Spleen (tissue), 11 donors: ENCODE measurements around the gene RAD17. TPM values are rescaled to one million over a fixed set of nuclear protein-coding genes. Genes with fewer than 3 reads are reported as not detected.
"Not testable (repeated sequence)": the region's sequence is repeated elsewhere in the genome, so short reads cannot be mapped to it uniquely, and the experiment has no call there.

Source experiments
- DNase-seq: peaks from one replicate; pipeline ENCODE4 v3.0.0-alpha.2; 2020
- H3K27ac ChIP-seq, 8 donors: fragments of 200-600 bp; sonication (generic) in 7 of 8; 1 replicate in 4 of 8; 2 replicates in 4 of 8; pipeline versions ENCODE4 v1.5.0 to v1.8.0; 2016 to 2021; ENCODE audit warnings: inconsistent platforms in 4 of 8, mild to moderate bottlenecking in 4 of 8, moderate library complexity in 1 of 8
- H3K27me3 ChIP-seq, 7 donors: fragments of 200-600 bp; sonication (generic) in 6 of 7; replicated peaks in 1 of 7; 1 replicate in 4 of 7; 2 replicates in 3 of 7; pipeline versions ENCODE4 v1.5.0 to v1.8.0; 2016 to 2021; ENCODE audit warnings: inconsistent platforms in 3 of 7, mild to moderate bottlenecking in 1 of 7
- H3K36me3 ChIP-seq, 6 donors: fragments of 200-600 bp; sonication (generic) in 5 of 6; 1 replicate in 4 of 6; 2 replicates in 2 of 6; pipeline versions ENCODE4 v1.5.0 to v1.8.0; 2016 to 2021; ENCODE audit warnings: inconsistent platforms in 2 of 6
- H3K4me1 ChIP-seq, 6 donors: fragments of 200-600 bp; sonication (generic) in 5 of 6; 1 replicate in 3 of 6; 2 replicates in 3 of 6; pipeline versions ENCODE4 v1.5.0 to v1.8.0; 2016 to 2021; ENCODE audit warnings: inconsistent platforms in 3 of 6
- H3K4me3 ChIP-seq, 8 donors: fragments of 200-600 bp; sonication (generic) in 7 of 8; 1 replicate in 4 of 8; 2 replicates in 4 of 8; pipeline versions ENCODE4 v1.5.0 to v1.8.0; 2016 to 2021; ENCODE audit warnings: inconsistent platforms in 4 of 8, mild to moderate bottlenecking in 4 of 8, moderate library complexity in 2 of 8
- H3K9me3 ChIP-seq, 8 donors: fragments of 200-600 bp; sonication (generic) in 7 of 8; 1 replicate in 4 of 8; 2 replicates in 4 of 8; pipeline versions ENCODE4 v1.5.0 to v1.8.0; 2016 to 2021; ENCODE audit warnings: inconsistent platforms in 4 of 8
- CTCF ChIP-seq, 11 experiments: fragments of 200-600 bp in 7 of 11; fragments of 450-650 bp in 4 of 11; sonication (generic) in 4 of 11; IDR thresholded peaks in 8 of 11; conservative IDR thresholded peaks in 3 of 11; 1 replicate in 7 of 11; 2 replicates in 4 of 11; pipeline versions ENCODE4 v1.4.0 to v1.8.0; 2016 to 2021; ENCODE audit warnings: antibody characterized with exemption in 11 of 11, inconsistent platforms in 4 of 11, mild to moderate bottlenecking in 1 of 11
- POLR2A ChIP-seq, 3 donors: fragments of 450-650 bp; IDR thresholded peaks; one replicate each; pipeline ENCODE4 v1.5.1; 2017; ENCODE audit warnings: antibody characterized with exemption in 3 of 3, mild to moderate bottlenecking in 1 of 3
- POLR2AphosphoS5 ChIP-seq, 3 donors: sonication (generic); formaldehyde crosslinking; IDR thresholded peaks; one replicate each; pipeline ENCODE4 v1.5.1; 2017; ENCODE audit warnings: antibody characterized with exemption in 3 of 3
- WGBS, 5 donors: extraction: QIAGEN DNeasy Blood & Tissue Kit in 3 of 5; methylation state at CpG; one replicate each; pipeline versions ENCODE4 v1.1.5 to v1.1.7; 2013 to 2018; 5-methylcytosine and 5-hydroxymethylcytosine counted together
- intact Hi-C: fragments of 100-400 bp; cut with DNase I; formaldehyde crosslinking; loops from one replicate; pipeline ENCODE4 v1.15.0; 2023; ENCODE audit warnings: low total_unique reads
- polyA plus RNA-seq, 3 donors: library from polyadenylated mRNA; stranded (reverse); fragments of 200-250 nt; gene quantifications; one replicate each; pipeline ENCODE4 v1.2.1, GENCODE V29; 2013
- total RNA-seq, 7 donors: library from RNA; depleted of rRNA in 3 of 7; stranded (reverse); fragments of >200 nt in 3 of 7; fragmentation: NEBNext Ultra II Directional in 4 of 7; extraction: Animal tissue kit (Norgen Biotek cat#: 25700) in 4 of 7; gene quantifications; one replicate each; pipeline versions ENCODE4 v1.1.0 to v1.2.1, GENCODE V29; 2016 to 2021
- donor health status: healthy with polysubstance abuse.
- donor health status: DM: no; HTN: no; CAD: no; lungs with moderate emphysema.
- donor health status: DM: no; HTN: no; CAD: no.
- donor health status: Bipolar disorder and iron deficiency.
- donor health status: healthy.
- donor health status: DM: no; HTN: no; CAD: no.
- donor health status: DM: yes; HTN: yes; CAD: no.

The RAD17 gene
- total and polyA plus RNA-seq, 10 donors = 13.0 to 28.5 (median 17.9) TPM

GRCh38 chr5:69368458-69369339 is 919 bp upstream of the RAD17 start:
- H3K9me3 ChIP-seq = no peaks in the 10 kb centered on the region
- peaks cover 21 to 83% (median 51%) of the 10 kb centered on the region in 6 donors for H3K4me1 ChIP-seq
- H3K4me3 ChIP-seq = peak overlapping the region; percentile 54 to 97 (median 88)
- WGBS, 5 donors = 2 to 3% (median 3%) methylated on average over 23 to 39 of the region's 39 CpGs
- intact Hi-C loops = loop anchor here (10.0 kb wide), 1 partner anchor 274 kb away; the partner anchor contains the start of gene SLC30A5
- H3K27me3 ChIP-seq = no peaks in the 10 kb centered on the region
- no peak for DNase-seq
- peaks cover 3 to 42% (median 30%) of the 10 kb centered on the region in 6 donors for H3K36me3 ChIP-seq
- TF ChIP-seq POLR2AphosphoS5 (IDR thresholded peaks at IDR 0.05) = no peak
- TF ChIP-seq CTCF (IDR thresholded peaks at IDR 0.05 in 8 of 11, conservative IDR thresholded peaks at IDR 0.05 in 3 of 11) = no peak
- no peak for TF ChIP-seq POLR2A (IDR thresholded peaks at IDR 0.05)
- peak overlapping the region; percentile 96 to 100 (median 98) for H3K27ac ChIP-seq

GRCh38 chr5:69370335-69370734 is 717 bp downstream of the RAD17 start:
- peak overlapping the region; percentile 54 to 97 (median 88) for H3K4me3 ChIP-seq
- WGBS, 5 donors = 2 to 5% (median 3%) methylated on average over 16 of the region's 16 CpGs
- H3K4me1 ChIP-seq = peaks cover 21 to 76% (median 50%) of the 10 kb centered on the region in 6 donors
- H3K27me3 ChIP-seq, intact Hi-C loops, H3K9me3 ChIP-seq: not testable (repeated sequence)
- peak; percentile 77 for DNase-seq
- H3K36me3 ChIP-seq = peaks cover 0 to 42% (median 22%) of the 10 kb centered on the region in 6 donors
- H3K27ac ChIP-seq = peak overlapping the region in 5 of 8 donors; percentile 96 to 99 (median 98)

GRCh38 chr5:69372394-69372793 is 2.8 kb downstream of the RAD17 start:
- H3K9me3 ChIP-seq = no peaks in the 10 kb centered on the region
- no peak overlapping the region for H3K27ac ChIP-seq
- H3K36me3 ChIP-seq = peaks cover 0 to 39% (median 17%) of the 10 kb centered on the region in 6 donors
- no peak for DNase-seq
- TF ChIP-seq POLR2A (IDR thresholded peaks at IDR 0.05) (no peak), CTCF (IDR thresholded peaks at IDR 0.05 in 8 of 11, conservative IDR thresholded peaks at IDR 0.05 in 3 of 11) (no peak), POLR2AphosphoS5 (IDR thresholded peaks at IDR 0.05) (no peak)
- H3K27me3 ChIP-seq = no peaks in the 10 kb centered on the region
- H3K4me1 ChIP-seq = peaks cover 21 to 59% (median 39%) of the 10 kb centered on the region in 6 donors
- intact Hi-C loops = no loop called here
- no peak overlapping the region for H3K4me3 ChIP-seq
- 95 to 99% (median 98%) methylated on average over 5 of the region's 5 CpGs for WGBS, 5 donors

GRCh38 chr5:69374911-69375446 is 5.4 kb downstream of the RAD17 start:
- no peaks in the 10 kb centered on the region for H3K9me3 ChIP-seq
- H3K27me3 ChIP-seq = no peaks in the 10 kb centered on the region
- intact Hi-C loops = no loop called here
- TF ChIP-seq POLR2AphosphoS5 (IDR thresholded peaks at IDR 0.05) = no peak
- no peak for TF ChIP-seq CTCF (IDR thresholded peaks at IDR 0.05 in 8 of 11, conservative IDR thresholded peaks at IDR 0.05 in 3 of 11)
- no peak for TF ChIP-seq POLR2A (IDR thresholded peaks at IDR 0.05)
- H3K4me1 ChIP-seq = peaks cover 11 to 44% (median 24%) of the 10 kb centered on the region in 6 donors
- H3K4me3 ChIP-seq = peak overlapping the region in 1 of 8 donors; percentile 4
- H3K36me3 ChIP-seq = peaks cover 0 to 59% (median 28%) of the 10 kb centered on the region in 6 donors
- no peak for DNase-seq
- H3K27ac ChIP-seq = peak overlapping the region in 5 of 8 donors; percentile 7 to 73 (median 50)
- 77 to 83% (median 83%) methylated on average over 4 of the region's 4 CpGs for WGBS, 5 donors
